ENCODE data around the gene PNPLA7.
"Not testable (repeated sequence)": the region's sequence is repeated elsewhere in the genome, so short reads cannot be mapped to it uniquely, and the experiment has no call there.

PNPLA7 gene

DNA sequence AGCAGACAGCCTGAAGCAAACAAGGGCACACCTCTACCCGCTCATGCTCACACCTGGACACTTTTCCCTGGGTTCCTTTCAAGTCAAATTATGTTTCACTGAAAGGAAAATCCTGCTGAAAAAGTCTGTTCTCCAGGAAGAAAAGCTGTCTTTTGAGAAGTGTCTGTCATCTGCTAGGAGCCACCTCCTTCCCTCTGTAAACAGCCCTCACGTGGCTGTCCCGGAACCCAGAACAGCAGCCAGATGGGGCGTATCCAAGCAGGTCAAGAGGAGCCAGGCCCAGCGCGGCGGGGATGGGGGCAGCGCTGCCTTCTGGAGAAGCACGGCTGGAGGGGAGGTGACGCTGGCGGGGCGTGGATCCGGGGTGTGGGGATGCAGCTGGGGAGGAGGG, at the start of gene PNPLA7:
PNPLA7 (minus strand) TSS at position 172 of the 391 bp plus-strand sequence. CDS start 205 bp downstream, outside the sequence.
- no peak for TF ChIP-seq CTCF (IDR thresholded peaks at IDR 0.05; ENCODE audit: extremely low read depth, insufficient read depth, missing control alignments)
- in situ Hi-C loops (cut with MboI; ENCODE audit: low pct_unique_long_range_greater_than_20kb, low sequenced_read_pairs, unreplicated experiment) = no loop called here
- DNase-seq (ENCODE audit: low spot score) = peak; percentile 77

DNA sequence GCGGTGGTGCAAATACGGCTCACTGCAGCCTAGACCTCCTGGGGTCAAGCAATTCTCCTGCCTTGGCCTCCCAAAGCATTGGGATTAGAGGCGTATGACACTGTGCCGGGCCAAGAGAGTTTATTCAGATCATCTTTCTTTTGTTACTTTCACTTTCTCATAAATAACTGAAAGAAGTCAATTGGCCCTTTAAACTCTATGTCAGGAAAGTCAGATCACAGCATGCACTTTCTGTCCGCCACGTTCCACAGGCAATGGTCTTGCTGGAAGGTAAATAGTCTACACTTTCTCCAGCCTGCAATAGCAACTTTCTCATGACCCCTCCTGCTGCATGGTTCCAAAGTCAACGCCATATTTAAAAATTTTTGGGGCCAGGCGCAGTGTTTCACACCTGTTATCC, 48.7 kb upstream of the PNPLA7 start:
- in situ Hi-C loops (cut with MboI; ENCODE audit: low pct_unique_long_range_greater_than_20kb, low sequenced_read_pairs, unreplicated experiment) = no loop called here
- DNase-seq (ENCODE audit: low spot score) = no peak

DNA sequence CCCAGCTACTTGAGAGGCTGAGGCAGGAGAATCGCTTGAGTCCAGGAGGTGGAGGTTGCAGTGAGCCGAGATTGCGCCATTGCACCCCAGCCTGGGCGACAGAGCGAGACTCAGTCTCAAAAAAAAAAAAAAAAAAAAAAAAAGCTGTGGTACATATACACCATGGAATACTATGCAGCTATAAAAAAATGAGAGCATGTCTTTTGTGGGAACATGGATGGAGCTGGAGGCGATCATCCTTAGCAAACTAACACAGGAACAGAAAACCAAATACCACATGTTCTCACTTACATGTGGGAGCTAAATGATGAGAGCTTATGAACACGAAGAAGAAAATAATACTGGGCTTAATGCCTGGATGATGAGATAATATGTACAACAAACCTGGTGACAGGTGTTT, 46.4 kb upstream of the PNPLA7 start:
- DNase-seq (ENCODE audit: low spot score); in situ Hi-C loops (cut with MboI; ENCODE audit: low pct_unique_long_range_greater_than_20kb, low sequenced_read_pairs, unreplicated experiment): not testable (repeated sequence)

More for the DNA sequence above, 48.7 kb upstream of the PNPLA7 start:
- no peak for TF ChIP-seq CTCF (IDR thresholded peaks at IDR 0.05; ENCODE audit: extremely low read depth, insufficient read depth, missing control alignments)

- TF ChIP-seq CTCF (IDR thresholded peaks at IDR 0.05; ENCODE audit: extremely low read depth, insufficient read depth, missing control alignments) = no peak
- DNase-seq (ENCODE audit: low spot score) = no peak
- in situ Hi-C loops (cut with MboI; ENCODE audit: low pct_unique_long_range_greater_than_20kb, low sequenced_read_pairs, unreplicated experiment) = no loop called here
These were observed 43.0 kb upstream of the PNPLA7 start for GRCh38 chr9:137593176-137593575.

DNA sequence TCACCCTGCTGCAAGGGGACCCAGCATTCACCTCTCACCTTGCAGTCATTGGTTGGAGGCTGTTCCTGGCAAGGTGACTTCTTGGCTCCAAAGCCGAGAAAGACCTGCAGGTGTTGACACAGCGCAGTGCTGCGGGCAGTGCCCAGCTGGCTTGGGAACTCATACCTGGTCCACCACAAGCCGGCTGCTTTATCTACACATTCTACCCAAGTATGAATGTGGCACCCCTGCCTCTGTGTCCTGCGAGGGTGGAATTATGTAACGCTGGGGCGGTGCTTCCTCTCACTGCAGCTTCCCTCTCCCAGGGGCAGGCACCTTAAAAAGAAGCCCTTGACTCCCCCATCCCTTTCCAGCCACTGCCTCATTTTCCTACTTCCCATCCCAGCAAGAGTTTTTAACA, 42.6 kb upstream of the PNPLA7 start:
- in situ Hi-C loops (cut with MboI; ENCODE audit: low pct_unique_long_range_greater_than_20kb, low sequenced_read_pairs, unreplicated experiment) = no loop called here
- no peak for DNase-seq (ENCODE audit: low spot score)
- TF ChIP-seq CTCF (IDR thresholded peaks at IDR 0.05; ENCODE audit: extremely low read depth, insufficient read depth, missing control alignments) = no peak

DNA sequence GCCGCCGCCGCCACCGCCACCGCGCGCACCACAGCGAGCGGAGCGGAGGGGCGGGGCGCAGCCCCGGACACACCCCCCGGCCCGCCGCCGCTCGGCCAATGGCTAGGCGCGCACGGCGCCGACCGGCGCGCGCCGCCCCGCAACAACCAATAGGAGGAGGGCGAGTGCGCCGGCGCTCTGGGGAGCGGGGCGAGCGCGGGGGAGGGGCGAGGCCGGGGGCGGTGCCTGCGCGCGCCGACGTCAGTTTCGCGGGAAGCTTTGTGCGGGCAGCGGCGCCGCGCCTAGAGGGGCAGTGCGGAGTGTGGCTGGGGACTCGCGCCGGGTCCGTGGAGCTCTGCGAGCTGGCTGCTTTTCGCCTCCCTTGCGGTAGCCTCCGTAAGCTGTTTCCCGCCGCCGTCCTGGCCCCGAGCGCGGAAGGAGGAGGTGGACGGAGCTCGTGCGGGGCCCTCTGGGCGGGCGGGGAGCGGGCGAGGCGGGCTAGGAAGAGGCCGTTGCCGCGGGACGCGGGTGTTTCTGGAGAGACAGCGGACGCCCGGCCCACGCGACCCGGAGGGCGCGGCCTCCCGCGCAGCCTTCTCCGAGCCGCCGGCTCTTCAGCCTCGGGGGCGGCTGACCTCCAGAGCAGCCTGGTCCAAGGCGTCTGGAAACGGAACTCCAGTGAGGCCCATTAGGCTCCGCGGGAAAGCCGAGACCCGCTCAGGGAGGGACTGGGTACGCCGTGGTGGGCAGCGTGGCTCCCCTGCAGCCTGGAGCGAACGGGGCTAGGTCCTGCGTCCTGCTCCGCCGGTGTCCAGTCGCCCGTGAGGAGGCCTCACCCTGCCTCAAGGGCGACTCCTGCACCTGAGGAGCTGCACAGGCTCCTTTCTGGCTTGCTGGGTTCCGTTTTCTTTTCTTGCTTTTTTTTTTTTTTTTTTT, 40.5 kb upstream of the PNPLA7 start, which contains the start of gene ZMYND19:
ZMYND19 (minus strand) TSS at position 44 of the 915 bp plus-strand sequence. CDS start 249 bp downstream, outside the sequence.
- in situ Hi-C loops (cut with MboI; ENCODE audit: low pct_unique_long_range_greater_than_20kb, low sequenced_read_pairs, unreplicated experiment) = no loop called here
- TF ChIP-seq CTCF (IDR thresholded peaks at IDR 0.05; ENCODE audit: extremely low read depth, insufficient read depth, missing control alignments) = no peak
- DNase-seq (ENCODE audit: low spot score) = peak; percentile 100

GRCh38 chr9:137590123-137590468, 39.9 kb upstream of the PNPLA7 start:
- TF ChIP-seq CTCF (IDR thresholded peaks at IDR 0.05; ENCODE audit: extremely low read depth, insufficient read depth, missing control alignments) = no peak
- no peak for DNase-seq (ENCODE audit: low spot score)
- in situ Hi-C loops (cut with MboI; ENCODE audit: low pct_unique_long_range_greater_than_20kb, low sequenced_read_pairs, unreplicated experiment) = no loop called here

Measured in GM13977 (cell line).